Measurements from ENCODE around the gene LCORL.
"Not testable (repeated sequence)": the region's sequence is repeated elsewhere in the genome, so short reads cannot be mapped to it uniquely, and the experiment has no call there.

Gene LCORL

GRCh38 chr4:17924189-17924588 is 97.4 kb downstream of the LCORL start:
- no peak for DNase-seq

GRCh38 chr4:17921451-17921850 is 100.1 kb downstream of the LCORL start:
- DNase-seq = no peak

GRCh38 chr4:17920681-17921080 is 100.9 kb downstream of the LCORL start:
- no peak for DNase-seq

GRCh38 chr4:17915439-17915838 is 106.1 kb downstream of the LCORL start:
- DNase-seq = no peak

- DNase-seq = no peak
Measured at GRCh38 chr4:17912011-17912410, 109.5 kb downstream of the LCORL start.

GRCh38 chr4:17911608-17912007 is 109.9 kb downstream of the LCORL start:
- no peak for DNase-seq

GRCh38 chr4:17898553-17899055 is 123.0 kb downstream of the LCORL start:
- DNase-seq = no peak

- no peak for DNase-seq
Measured at GRCh38 chr4:17895481-17895880, 126.1 kb downstream of the LCORL start.

- DNase-seq = no peak
Measured at GRCh38 chr4:17894421-17894820, 127.1 kb downstream of the LCORL start.

- no peak for DNase-seq
Measured at GRCh38 chr4:17889692-17890091, 131.9 kb downstream of the LCORL start.

GRCh38 chr4:17884511-17884910 is 137.0 kb downstream of the LCORL start:
- no peak for DNase-seq

- DNase-seq = no peak
Measured at GRCh38 chr4:17884063-17884462, 137.5 kb downstream of the LCORL start.

- DNase-seq = no peak
Measured at GRCh38 chr4:17877661-17878060, 143.9 kb downstream of the LCORL start.

GRCh38 chr4:17876943-17877342 is 144.6 kb downstream of the LCORL start:
- DNase-seq = no peak

- DNase-seq = no peak
Measured at GRCh38 chr4:17875402-17876070, 146.0 kb downstream of the LCORL start.

GRCh38 chr4:17869327-17869726 is 152.2 kb downstream of the LCORL start:
- no peak for DNase-seq

- DNase-seq = no peak
Measured at GRCh38 chr4:17867276-17867675, 154.3 kb downstream of the LCORL start.

- no peak for DNase-seq
Measured at GRCh38 chr4:17866810-17867209, 154.7 kb downstream of the LCORL start.

- DNase-seq = no peak
Measured at GRCh38 chr4:17865866-17866363, 155.6 kb downstream of the LCORL start.

- DNase-seq = not testable (repeated sequence)
Measured at GRCh38 chr4:17861906-17862305, 159.6 kb downstream of the LCORL start.

GRCh38 chr4:17859793-17860406 is 161.7 kb downstream of the LCORL start:
- no peak for DNase-seq

- DNase-seq = no peak
Measured at GRCh38 chr4:17854036-17854435, 167.5 kb downstream of the LCORL start.

- DNase-seq = no peak
Measured at GRCh38 chr4:17851959-17852358, 169.6 kb downstream of the LCORL start.

- not testable (repeated sequence) for DNase-seq
Measured at GRCh38 chr4:17850295-17850694, 171.3 kb downstream of the LCORL start.

GRCh38 chr4:17846266-17846665 is 175.3 kb downstream of the LCORL start:
- DNase-seq = no peak
